ENCODE data around the gene SPPL3. TPM values are rescaled to one million over a fixed set of nuclear protein-coding genes. Genes with fewer than 3 reads are reported as not detected.

SPPL3 gene
- total RNA-seq, 1 experiment from 2014 or later: 18.8 TPM

DNA sequence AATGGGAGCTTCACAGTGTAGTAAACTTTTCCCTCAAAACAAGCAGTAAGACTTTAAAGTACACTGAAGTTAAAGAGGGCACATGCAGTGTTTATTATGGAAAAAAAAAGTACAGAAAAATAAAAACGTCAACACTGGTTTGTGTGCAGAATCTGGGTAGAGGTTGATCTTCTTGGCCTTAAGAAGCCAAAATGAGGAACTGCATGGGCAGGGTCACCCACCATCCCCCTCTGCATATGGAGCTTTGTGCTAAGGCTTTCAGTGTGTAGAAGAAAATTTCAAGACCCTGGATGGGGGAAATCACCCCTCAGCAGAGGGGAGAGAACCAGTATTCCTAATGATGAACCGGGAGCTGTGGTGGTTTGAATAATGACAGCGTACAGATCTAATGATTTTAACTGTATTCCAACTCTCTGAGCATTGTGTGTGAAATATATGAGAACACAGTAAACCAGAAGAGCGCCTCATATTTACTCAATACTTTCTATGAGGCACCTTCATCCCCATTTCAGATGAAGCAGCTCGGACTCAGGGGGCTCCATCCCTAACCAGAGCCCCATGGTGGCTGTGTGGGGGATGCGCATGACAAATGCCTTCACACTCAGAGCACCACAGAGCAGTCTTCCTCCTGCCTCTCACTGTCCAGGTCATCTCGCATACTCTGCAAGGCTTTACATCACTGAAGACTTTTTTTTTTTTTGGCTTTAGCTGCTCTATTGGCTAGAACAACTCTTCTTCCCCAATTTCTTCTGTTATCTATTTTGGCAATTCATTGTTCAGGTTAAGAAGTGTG is 145.2 kb downstream of the SPPL3 start:
- Histone ChIP-seq H3K4me2 (ENCODE audit: low read length) (no peak overlapping the region), H4K20me1 (ENCODE audit: low read length) (no peaks in the 10 kb centered on the region), H2AFZ (ENCODE audit: low read length) (no peak overlapping the region), H3K79me2 (ENCODE audit: low read length) (no peaks in the 10 kb centered on the region), H3K9me3 (ENCODE audit: low read length) (no peaks in the 10 kb centered on the region), H3K9ac (ENCODE audit: low read length) (no peak overlapping the region), H3K36me3 (ENCODE audit: low read depth, low read length) (0 out of 2 replicates have a peak, but pooled peaks cover 8% of the 10 kb centered on the region), H3K4me1 (ENCODE audit: insufficient read depth, low read length) (no peaks in the 10 kb centered on the region), H3F3A (ENCODE audit: low read length, unreplicated experiment) (no peaks in the 10 kb centered on the region), H3K27ac (ENCODE audit: low read length) (no peak overlapping the region), H3K4me3 (ENCODE audit: low read length) (no peak overlapping the region), H3K9me2 (replicated peaks; ENCODE audit: low read length) (no peaks in the 10 kb centered on the region), H3K27me3 (ENCODE audit: low read length) (no peaks in the 10 kb centered on the region)
- ATAC-seq: no peak
- TF ChIP-seq EZH2phosphoT487 (IDR thresholded peaks at IDR 0.05; ENCODE audit: borderline replicate concordance, low read length): no peak
- TF ChIP-seq, protein P1, sequence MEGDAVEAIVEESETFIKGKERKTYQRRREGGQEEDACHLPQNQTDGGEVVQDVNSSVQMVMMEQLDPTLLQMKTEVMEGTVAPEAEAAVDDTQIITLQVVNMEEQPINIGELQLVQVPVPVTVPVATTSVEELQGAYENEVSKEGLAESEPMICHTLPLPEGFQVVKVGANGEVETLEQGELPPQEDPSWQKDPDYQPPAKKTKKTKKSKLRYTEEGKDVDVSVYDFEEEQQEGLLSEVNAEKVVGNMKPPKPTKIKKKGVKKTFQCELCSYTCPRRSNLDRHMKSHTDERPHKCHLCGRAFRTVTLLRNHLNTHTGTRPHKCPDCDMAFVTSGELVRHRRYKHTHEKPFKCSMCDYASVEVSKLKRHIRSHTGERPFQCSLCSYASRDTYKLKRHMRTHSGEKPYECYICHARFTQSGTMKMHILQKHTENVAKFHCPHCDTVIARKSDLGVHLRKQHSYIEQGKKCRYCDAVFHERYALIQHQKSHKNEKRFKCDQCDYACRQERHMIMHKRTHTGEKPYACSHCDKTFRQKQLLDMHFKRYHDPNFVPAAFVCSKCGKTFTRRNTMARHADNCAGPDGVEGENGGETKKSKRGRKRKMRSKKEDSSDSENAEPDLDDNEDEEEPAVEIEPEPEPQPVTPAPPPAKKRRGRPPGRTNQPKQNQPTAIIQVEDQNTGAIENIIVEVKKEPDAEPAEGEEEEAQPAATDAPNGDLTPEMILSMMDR (conservative IDR thresholded peaks at IDR 0.05; ENCODE audit: low read depth, low read length): no peak
- TF ChIP-seq EZH2 (IDR thresholded peaks at IDR 0.05; ENCODE audit: low read length, unreplicated experiment): no peak
- BruUV-seq (replicated peaks): no TSS peak
- intact Hi-C loops (cut with micrococcal nuclease): no loop called here
- ChIA-PET POLR2A (ENCODE audit: unreplicated experiment) (no interaction called here), CTCF (no interaction called here)
- no peak for DNase-seq

- H3K4me2 ChIP-seq (ENCODE audit: low read length): no peak overlapping the region
- CTCF ChIA-PET: interaction anchor here (0.6 kb wide), 1 partner anchor 282 kb away, joined by 3 read pairs; no protein-coding TSS in a partner anchor
- no peaks in the 10 kb centered on the region for H3F3A ChIP-seq (ENCODE audit: low read length, unreplicated experiment)
- no peak overlapping the region for H3K9ac ChIP-seq (ENCODE audit: low read length)
- no peak overlapping the region for H3K27ac ChIP-seq (ENCODE audit: low read length)
- H3K9me3 ChIP-seq (ENCODE audit: low read length): no peaks in the 10 kb centered on the region
- H3K4me1 ChIP-seq (ENCODE audit: insufficient read depth, low read length): no peaks in the 10 kb centered on the region
- no TSS peak for BruUV-seq (replicated peaks)
- H3K27me3 ChIP-seq (ENCODE audit: low read length): no peaks in the 10 kb centered on the region
- H4K20me1 ChIP-seq (ENCODE audit: low read length): no peaks in the 10 kb centered on the region
- intact Hi-C loops (cut with micrococcal nuclease): no loop called here
- TF ChIP-seq, protein P1 (conservative IDR thresholded peaks at IDR 0.05; ENCODE audit: low read depth, low read length): no peak
- TF ChIP-seq EZH2 (IDR thresholded peaks at IDR 0.05; ENCODE audit: low read length, unreplicated experiment): no peak
- no peak for TF ChIP-seq EZH2phosphoT487 (IDR thresholded peaks at IDR 0.05; ENCODE audit: borderline replicate concordance, low read length)
- 0 out of 2 replicates have a peak, but pooled peaks cover 4% of the 10 kb centered on the region for H3K36me3 ChIP-seq (ENCODE audit: low read depth, low read length)
- POLR2A ChIA-PET (ENCODE audit: unreplicated experiment): no interaction called here
- H3K9me2 ChIP-seq (replicated peaks; ENCODE audit: low read length): no peaks in the 10 kb centered on the region
- no peak overlapping the region for H2AFZ ChIP-seq (ENCODE audit: low read length)
- no peak for ATAC-seq
- no peak overlapping the region for H3K4me3 ChIP-seq (ENCODE audit: low read length)
- DNase-seq: no peak
- H3K79me2 ChIP-seq (ENCODE audit: low read length): no peaks in the 10 kb centered on the region
Observed at GRCh38 chr12:120757949-120758348, 146.2 kb downstream of the SPPL3 start.

DNA sequence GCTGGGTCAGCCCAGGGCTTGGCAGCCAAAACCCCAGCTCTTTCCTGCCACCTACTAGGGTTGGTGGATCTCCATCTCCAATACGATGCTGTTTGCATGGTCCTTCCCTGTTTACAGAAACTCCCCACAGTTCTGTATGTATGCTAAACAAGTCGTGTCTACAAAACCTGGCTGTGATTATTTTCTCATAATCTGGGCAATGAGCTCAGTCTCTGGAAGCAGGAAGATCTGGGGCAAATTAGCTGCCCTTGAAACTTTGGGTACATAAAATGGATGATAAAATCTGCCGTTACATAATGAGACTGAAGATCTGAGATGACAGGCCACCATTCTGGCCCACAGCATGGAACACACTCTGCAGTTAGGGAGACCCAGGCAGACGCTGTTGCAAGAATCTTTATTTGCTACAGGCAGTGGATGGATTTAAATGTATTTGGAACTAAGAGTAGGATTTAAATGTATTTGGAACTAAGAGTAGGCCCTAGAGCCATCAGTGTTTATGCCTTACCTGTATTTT is 146.9 kb downstream of the SPPL3 start:
- no peak overlapping the region for H3K4me3 ChIP-seq (ENCODE audit: low read length)
- no peak overlapping the region for H3K4me2 ChIP-seq (ENCODE audit: low read length)
- no peaks in the 10 kb centered on the region for H3K79me2 ChIP-seq (ENCODE audit: low read length)
- CTCF ChIA-PET: interaction anchor here (0.6 kb wide), 1 partner anchor 282 kb away, joined by 3 read pairs; no protein-coding TSS in a partner anchor
- no peaks in the 10 kb centered on the region for H4K20me1 ChIP-seq (ENCODE audit: low read length)
- intact Hi-C loops (cut with micrococcal nuclease): no loop called here
- no peaks in the 10 kb centered on the region for H3K27me3 ChIP-seq (ENCODE audit: low read length)
- DNase-seq (no peak), ATAC-seq (no peak)
- H3K9ac ChIP-seq (ENCODE audit: low read length): no peak overlapping the region
- no peaks in the 10 kb centered on the region for H3K4me1 ChIP-seq (ENCODE audit: insufficient read depth, low read length)
- H3K27ac ChIP-seq (ENCODE audit: low read length): no peak overlapping the region
- POLR2A ChIA-PET (ENCODE audit: unreplicated experiment): no interaction called here
- TF ChIP-seq EZH2phosphoT487 (IDR thresholded peaks at IDR 0.05; ENCODE audit: borderline replicate concordance, low read length): no peak
- H2AFZ ChIP-seq (ENCODE audit: low read length): no peak overlapping the region
- no peaks in the 10 kb centered on the region for H3F3A ChIP-seq (ENCODE audit: low read length, unreplicated experiment)
- H3K36me3 ChIP-seq (ENCODE audit: low read depth, low read length): 0 out of 2 replicates have a peak, but pooled peaks cover 4% of the 10 kb centered on the region
- H3K9me3 ChIP-seq (ENCODE audit: low read length): no peaks in the 10 kb centered on the region
- BruUV-seq (replicated peaks): no TSS peak
- no peaks in the 10 kb centered on the region for H3K9me2 ChIP-seq (replicated peaks; ENCODE audit: low read length)

Data from PC-3 (cell line).